Liver (tissue), 9 donors: ENCODE data around the gene LCP2. TPM values are rescaled to one million over a fixed set of nuclear protein-coding genes. Genes with fewer than 3 reads are reported as not detected.

Source experiments
- DNase-seq: peaks from one replicate; pipeline ENCODE4 v3.0.0-alpha.2; 2017; ENCODE audit warnings: low spot score
- H3K27ac ChIP-seq, 2 donors: one replicate each; pipeline ENCODE4 v1.7.0; 2013; ENCODE audit warnings: inconsistent platforms in 2 of 2, low read length in 2 of 2, control low read depth in 1 of 2, low read depth in 1 of 2, mild to moderate bottlenecking in 1 of 2
- H3K27me3 ChIP-seq, 4 donors: one replicate each; pipeline versions ENCODE4 v1.6.1 to v1.7.0; 2013; ENCODE audit warnings: low read length in 3 of 4, inconsistent platforms in 1 of 4, mild to moderate bottlenecking in 1 of 4, moderate library complexity in 1 of 4; ENCODE audit not compliant: control insufficient read depth in 4 of 4, insufficient read depth in 4 of 4
- H3K36me3 ChIP-seq, 4 donors: one replicate each; pipeline versions ENCODE4 v1.6.1 to v1.7.0; 2013; ENCODE audit warnings: low read length in 3 of 4, mild to moderate bottlenecking in 3 of 4, low read depth in 1 of 4, moderate library complexity in 1 of 4; ENCODE audit not compliant: control insufficient read depth in 4 of 4, insufficient read depth in 3 of 4
- H3K4me1 ChIP-seq, 4 donors: one replicate each; pipeline versions ENCODE4 v1.6.1 to v1.7.0; 2013; ENCODE audit warnings: low read length in 3 of 4, mild to moderate bottlenecking in 3 of 4, moderate library complexity in 1 of 4; ENCODE audit not compliant: control insufficient read depth in 4 of 4, insufficient read depth in 4 of 4
- H3K4me3 ChIP-seq, 3 donors: one replicate each; pipeline versions ENCODE4 v1.6.1 to v1.7.0; 2013; ENCODE audit warnings: low read length in 3 of 3, control low read depth in 1 of 3, low read depth in 1 of 3, mild to moderate bottlenecking in 1 of 3
- H3K9ac ChIP-seq, 2 donors: one replicate each; pipeline ENCODE4 v1.7.0; 2013; ENCODE audit warnings: low read length in 2 of 2, mild to moderate bottlenecking in 2 of 2, moderate library complexity in 2 of 2, control low read depth in 1 of 2, low read depth in 1 of 2
- H3K9me3 ChIP-seq, 4 donors: one replicate each; pipeline versions ENCODE4 v1.6.1 to v1.7.0; 2013; ENCODE audit warnings: low read length in 3 of 4; ENCODE audit not compliant: control insufficient read depth in 4 of 4
- ATF3 ChIP-seq: IDR thresholded peaks from 2 replicates; pipeline ENCODE4 v1.6.1; 2016; ENCODE audit warnings: antibody characterized with exemption
- EGR1 ChIP-seq, 2 donors: IDR thresholded peaks; 2 replicates each; pipeline ENCODE4 v1.6.1; 2016 to 2018; ENCODE audit warnings: antibody characterized with exemption in 2 of 2, low read depth in 2 of 2
- FOXA1 ChIP-seq: IDR thresholded peaks from 2 replicates; pipeline ENCODE4 v1.6.1; 2016; ENCODE audit warnings: antibody characterized with exemption
- FOXA2 ChIP-seq: IDR thresholded peaks from 2 replicates; pipeline ENCODE4 v1.6.1; 2016; ENCODE audit warnings: antibody characterized with exemption
- GABPA ChIP-seq, 2 donors: IDR thresholded peaks in 1 of 2; conservative IDR thresholded peaks in 1 of 2; 2 replicates each; pipeline ENCODE4 v1.6.1; 2016; ENCODE audit warnings: antibody characterized with exemption in 2 of 2, mild to moderate bottlenecking in 1 of 2, moderate library complexity in 1 of 2
- HNF4A ChIP-seq, 2 donors: conservative IDR thresholded peaks; 2 replicates each; pipeline ENCODE4 v1.6.1; 2016; ENCODE audit warnings: antibody characterized with exemption in 2 of 2, mild to moderate bottlenecking in 2 of 2
- HNF4G ChIP-seq: IDR thresholded peaks from 2 replicates; pipeline ENCODE4 v1.6.1; 2016; ENCODE audit warnings: antibody characterized with exemption
- JUND ChIP-seq, 2 donors: IDR thresholded peaks; 2 replicates each; pipeline ENCODE4 v1.6.1; 2016; ENCODE audit warnings: antibody characterized with exemption in 2 of 2
- MAX ChIP-seq: IDR thresholded peaks from 2 replicates; pipeline ENCODE4 v1.6.1; 2016; ENCODE audit warnings: antibody characterized with exemption
- NR2F2 ChIP-seq: IDR thresholded peaks from 2 replicates; pipeline ENCODE4 v1.6.1; 2016; ENCODE audit warnings: antibody characterized with exemption
- RAD21 ChIP-seq, 2 donors: IDR thresholded peaks; 2 replicates each; pipeline ENCODE4 v1.6.1; 2016; ENCODE audit warnings: antibody characterized with exemption in 2 of 2, mild to moderate bottlenecking in 2 of 2
- REST ChIP-seq: IDR thresholded peaks from 2 replicates; pipeline ENCODE4 v1.6.1; 2016; ENCODE audit warnings: antibody characterized with exemption, mild to moderate bottlenecking
- RXRA ChIP-seq, 2 donors: IDR thresholded peaks; 2 replicates each; pipeline ENCODE4 v1.6.1; 2017 to 2018; ENCODE audit warnings: antibody characterized with exemption in 2 of 2, mild to moderate bottlenecking in 1 of 2
- SP1 ChIP-seq: IDR thresholded peaks from 2 replicates; pipeline ENCODE4 v1.6.1; 2018; ENCODE audit warnings: antibody characterized with exemption, mild to moderate bottlenecking
- TAF1 ChIP-seq: conservative IDR thresholded peaks from 2 replicates; pipeline ENCODE4 v1.6.1; 2016; ENCODE audit warnings: antibody characterized with exemption, mild to moderate bottlenecking
- ZBTB33 ChIP-seq: IDR thresholded peaks from 2 replicates; pipeline ENCODE4 v1.6.1; 2016; ENCODE audit warnings: antibody characterized with exemption
- WGBS: extraction: QIAGEN DNeasy Blood & Tissue Kit; methylation state at CpG from one replicate; pipeline ENCODE4 v1.1.7; 2013; 5-methylcytosine and 5-hydroxymethylcytosine counted together
- polyA plus RNA-seq, 2 donors: library from polyadenylated mRNA; stranded (reverse) in 1 of 2; unstranded in 1 of 2; fragments of 200-250 nt in 1 of 2; fragments of >200 nt in 1 of 2; fragmentation: Nextera tagmentation in 1 of 2; extraction: Ambion mirVana in 1 of 2; gene quantifications; one replicate each; pipeline versions ENCODE4 v1.2.1 to v1.2.3, GENCODE V29; 2013 to 2015
- total RNA-seq, 2 donors: library from RNA; depleted of rRNA; stranded (reverse); fragments of >200 nt; gene quantifications; one replicate each; pipeline ENCODE4 v1.2.3, GENCODE V29; 2014
- donor health status: healthy.
- donor health status: healthy.
- donor health status: healthy.
- donor health status: healthy.
- donor health status: healthy.

Gene LCP2
- total and polyA plus RNA-seq, 4 donors: 3.6 to 16.3 (median 6.7) TPM

- TF ChIP-seq REST (no peak), HNF4G (no peak), FOXA2 (no peak), HNF4A (conservative IDR thresholded peaks at IDR 0.05) (no peak)
Observed at GRCh38 chr5:170341545-170341944, 44.0 kb upstream of the LCP2 start (continued).

- H3K27ac ChIP-seq: no peak overlapping the region
- no peaks in the 10 kb centered on the region for H3K4me1 ChIP-seq
- TF ChIP-seq HNF4A (conservative IDR thresholded peaks at IDR 0.05) (no peak), ZBTB33 (no peak), JUND (IDR thresholded peaks at IDR 0.05) (no peak), FOXA1 (no peak), TAF1 (no peak), MAX (no peak), NR2F2 (no peak), ATF3 (no peak), FOXA2 (no peak)
- WGBS: 93% methylated on average over 1 of the region's 1 CpG
- no peaks in the 10 kb centered on the region for H3K36me3 ChIP-seq
- no peaks in the 10 kb centered on the region for H3K9me3 ChIP-seq
- H3K27me3 ChIP-seq: peaks cover 0 to 6% (median 0%) of the 10 kb centered on the region in 4 donors
- no peak for DNase-seq
- no peak overlapping the region for H3K4me3 ChIP-seq
- no peak overlapping the region for H3K9ac ChIP-seq
Observed at GRCh38 chr5:170339780-170340167, 42.2 kb upstream of the LCP2 start.

GRCh38 chr5:170338933-170339779, 41.6 kb upstream of the LCP2 start:
- no peak for DNase-seq
- 73% methylated on average over 4 of the region's 4 CpGs for WGBS
- TF ChIP-seq ZBTB33 (no peak), SP1 (no peak), EGR1 (IDR thresholded peaks at IDR 0.05; ENCODE audit: low read depth in 2 of 2) (no peak), TAF1 (no peak), FOXA1 (no peak), JUND (IDR thresholded peaks at IDR 0.05) (no peak), NR2F2 (no peak), FOXA2 (no peak), HNF4G (no peak), RAD21 (IDR thresholded peaks at IDR 0.05) (peak; percentile 50 to 74), GABPA (IDR thresholded peaks at IDR 0.05 in 1 of 2, conservative IDR thresholded peaks at IDR 0.05 in 1 of 2) (no peak), RXRA (IDR thresholded peaks at IDR 0.05) (no peak), REST (no peak), MAX (no peak)

More at GRCh38 chr5:170338933-170339779, 41.6 kb upstream of the LCP2 start:
- Histone ChIP-seq H3K4me3 (no peak overlapping the region), H3K4me1 (no peaks in the 10 kb centered on the region), H3K27ac (no peak overlapping the region), H3K9me3 (no peaks in the 10 kb centered on the region), H3K36me3 (no peaks in the 10 kb centered on the region), H3K27me3 (peaks cover 0 to 6% (median 0%) of the 10 kb centered on the region in 4 donors), H3K9ac (no peak overlapping the region)
